Measurements from ENCODE around the gene OAS2.

DNA sequence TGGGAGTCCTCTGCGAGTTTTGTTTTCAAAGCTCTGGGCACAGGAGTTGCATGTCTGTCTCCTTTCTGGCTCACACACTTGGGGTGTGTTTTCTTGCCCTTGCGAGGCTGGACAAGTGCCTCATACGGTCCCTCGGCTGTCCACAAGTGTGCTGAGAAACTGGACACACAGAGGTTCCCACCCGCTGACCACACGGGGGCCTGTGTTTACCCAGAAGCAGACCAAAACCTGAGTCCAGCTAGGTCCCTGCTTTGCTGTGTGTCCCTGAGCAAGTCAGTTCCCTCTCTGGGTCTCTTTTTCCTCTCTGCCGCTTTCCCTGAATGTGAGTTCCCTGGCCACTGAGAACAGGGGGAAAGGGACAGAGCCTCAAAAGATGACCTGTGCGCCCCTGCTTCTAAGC, 678 bp upstream of the OAS2 start:
- TF ChIP-seq POLR2A (IDR thresholded peaks at IDR 0.05) = no peak
- TF ChIP-seq, protein P1, sequence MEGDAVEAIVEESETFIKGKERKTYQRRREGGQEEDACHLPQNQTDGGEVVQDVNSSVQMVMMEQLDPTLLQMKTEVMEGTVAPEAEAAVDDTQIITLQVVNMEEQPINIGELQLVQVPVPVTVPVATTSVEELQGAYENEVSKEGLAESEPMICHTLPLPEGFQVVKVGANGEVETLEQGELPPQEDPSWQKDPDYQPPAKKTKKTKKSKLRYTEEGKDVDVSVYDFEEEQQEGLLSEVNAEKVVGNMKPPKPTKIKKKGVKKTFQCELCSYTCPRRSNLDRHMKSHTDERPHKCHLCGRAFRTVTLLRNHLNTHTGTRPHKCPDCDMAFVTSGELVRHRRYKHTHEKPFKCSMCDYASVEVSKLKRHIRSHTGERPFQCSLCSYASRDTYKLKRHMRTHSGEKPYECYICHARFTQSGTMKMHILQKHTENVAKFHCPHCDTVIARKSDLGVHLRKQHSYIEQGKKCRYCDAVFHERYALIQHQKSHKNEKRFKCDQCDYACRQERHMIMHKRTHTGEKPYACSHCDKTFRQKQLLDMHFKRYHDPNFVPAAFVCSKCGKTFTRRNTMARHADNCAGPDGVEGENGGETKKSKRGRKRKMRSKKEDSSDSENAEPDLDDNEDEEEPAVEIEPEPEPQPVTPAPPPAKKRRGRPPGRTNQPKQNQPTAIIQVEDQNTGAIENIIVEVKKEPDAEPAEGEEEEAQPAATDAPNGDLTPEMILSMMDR (IDR thresholded peaks at IDR 0.05 in 8 of 11, conservative IDR thresholded peaks at IDR 0.05 in 3 of 11) = peak in 1 of 11 experiments; percentile 5
